Thoracic aorta (tissue), 2 donors: Measurements from ENCODE around the gene ITGA6. TPM values are rescaled to one million over a fixed set of nuclear protein-coding genes. Genes with fewer than 3 reads are reported as not detected.

Source experiments
- ATAC-seq: fragments of 150-250 bp; one replicate; pipeline ENCODE4 v1.8.0; 2017; ENCODE audit warnings: low read depth; ENCODE audit not compliant: insufficient number of reproducible peaks, low FRiP score
- DNase-seq: peaks from one replicate; pipeline ENCODE4 v3.0.0-alpha.2; 2020; ENCODE audit warnings: low spot score
- H3K27ac ChIP-seq, 2 donors: fragments of 200-600 bp; sonication (generic); 1 replicate in 1 of 2; 2 replicates in 1 of 2; pipeline ENCODE4 v1.5.1; 2016; ENCODE audit warnings: mild to moderate bottlenecking in 2 of 2, moderate library complexity in 2 of 2
- H3K27me3 ChIP-seq: fragments of 200-600 bp; sonication (generic); replicated peaks from 2 replicates; pipeline ENCODE4 v1.6.0; 2016; ENCODE audit warnings: mild to moderate bottlenecking; ENCODE audit not compliant: insufficient read depth
- H3K36me3 ChIP-seq: fragments of 200-600 bp; sonication (generic); one replicate; pipeline ENCODE4 v1.5.1; 2016
- H3K4me1 ChIP-seq, 2 donors: fragments of 200-600 bp; sonication (generic); 1 replicate in 1 of 2; 2 replicates in 1 of 2; pipeline versions ENCODE4 v1.5.1 to v1.6.0; 2016; ENCODE audit warnings: low read depth in 2 of 2, mild to moderate bottlenecking in 1 of 2; ENCODE audit not compliant: control insufficient read depth in 1 of 2
- H3K4me3 ChIP-seq: fragments of 200-600 bp; sonication (generic); 2 replicates; pipeline ENCODE4 v1.5.1; 2016; ENCODE audit warnings: mild to moderate bottlenecking
- H3K9me3 ChIP-seq: fragments of 200-600 bp; sonication (generic); 2 replicates; pipeline ENCODE4 v1.5.1; 2016
- total RNA-seq, 2 donors: library from RNA; depleted of rRNA; stranded (reverse); fragments of >200 nt; gene quantifications; one replicate each; pipeline versions ENCODE4 v1.1.0 to v1.2.3, GENCODE V29; 2016
- TF ChIP-seq, protein P1 (sequence below): fragments of 200-600 bp; sonication (generic); IDR thresholded peaks from one replicate; pipeline ENCODE4 v1.5.1; 2019; ENCODE audit warnings: antibody characterized with exemption

ITGA6 gene
- total RNA-seq, 2 donors from 2014 or later: 20.2 to 27.3 TPM

DNA sequence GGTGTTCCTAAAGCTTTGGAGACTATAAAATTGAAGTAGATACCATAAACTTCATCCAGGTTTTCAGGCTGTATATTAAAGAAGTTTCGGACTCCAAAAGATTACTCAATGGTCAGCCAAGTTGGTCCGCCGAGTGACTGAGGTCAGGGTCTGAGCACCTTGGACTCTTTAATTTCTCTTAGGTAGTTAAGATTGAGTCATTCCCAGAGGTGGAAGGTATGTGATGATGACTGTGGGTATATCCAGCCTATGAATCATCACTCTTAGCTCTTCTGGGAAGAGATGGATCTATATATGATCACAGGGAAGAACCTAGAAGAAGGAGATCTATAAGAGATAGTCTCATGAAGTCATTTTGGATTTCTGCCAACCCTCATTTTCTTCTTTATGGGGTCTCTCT lies 3.3 kb downstream of the ITGA6 start:
- no peaks in the 10 kb centered on the region for H3K9me3 ChIP-seq
- no peak overlapping the region for H3K4me3 ChIP-seq
- peaks cover 5 to 24% of the 10 kb centered on the region in 2 donors for H3K4me1 ChIP-seq
- no peaks in the 10 kb centered on the region for H3K27me3 ChIP-seq
- ATAC-seq (no peak), DNase-seq (no peak)
- H3K27ac ChIP-seq: no peak overlapping the region
- no peaks in the 10 kb centered on the region for H3K36me3 ChIP-seq
- TF ChIP-seq, protein P1, sequence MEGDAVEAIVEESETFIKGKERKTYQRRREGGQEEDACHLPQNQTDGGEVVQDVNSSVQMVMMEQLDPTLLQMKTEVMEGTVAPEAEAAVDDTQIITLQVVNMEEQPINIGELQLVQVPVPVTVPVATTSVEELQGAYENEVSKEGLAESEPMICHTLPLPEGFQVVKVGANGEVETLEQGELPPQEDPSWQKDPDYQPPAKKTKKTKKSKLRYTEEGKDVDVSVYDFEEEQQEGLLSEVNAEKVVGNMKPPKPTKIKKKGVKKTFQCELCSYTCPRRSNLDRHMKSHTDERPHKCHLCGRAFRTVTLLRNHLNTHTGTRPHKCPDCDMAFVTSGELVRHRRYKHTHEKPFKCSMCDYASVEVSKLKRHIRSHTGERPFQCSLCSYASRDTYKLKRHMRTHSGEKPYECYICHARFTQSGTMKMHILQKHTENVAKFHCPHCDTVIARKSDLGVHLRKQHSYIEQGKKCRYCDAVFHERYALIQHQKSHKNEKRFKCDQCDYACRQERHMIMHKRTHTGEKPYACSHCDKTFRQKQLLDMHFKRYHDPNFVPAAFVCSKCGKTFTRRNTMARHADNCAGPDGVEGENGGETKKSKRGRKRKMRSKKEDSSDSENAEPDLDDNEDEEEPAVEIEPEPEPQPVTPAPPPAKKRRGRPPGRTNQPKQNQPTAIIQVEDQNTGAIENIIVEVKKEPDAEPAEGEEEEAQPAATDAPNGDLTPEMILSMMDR: no peak

DNA sequence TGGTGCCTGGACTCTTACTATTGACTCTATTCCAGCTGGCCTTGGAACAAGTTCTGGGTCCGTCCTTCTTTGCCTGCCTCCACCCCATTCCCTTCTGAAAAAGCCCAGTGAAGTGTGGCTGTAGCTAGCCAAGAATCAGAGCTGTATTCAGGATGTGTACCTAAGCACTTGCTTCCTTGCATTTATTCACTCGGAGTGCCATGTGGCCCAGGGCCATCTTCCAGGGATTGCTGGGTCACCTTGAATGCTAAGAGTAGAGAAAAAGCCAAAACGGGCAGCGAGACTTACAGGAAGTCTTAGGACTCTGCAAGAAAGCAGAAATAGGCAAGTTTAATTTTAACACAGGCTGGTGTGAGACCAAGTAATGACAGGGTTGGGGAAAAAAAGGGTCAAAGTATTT lies 4.1 kb downstream of the ITGA6 start:
- H3K4me3 ChIP-seq: no peak overlapping the region
- no peaks in the 10 kb centered on the region for H3K9me3 ChIP-seq
- TF ChIP-seq, protein P1: no peak
- ATAC-seq (no peak), DNase-seq (no peak)
- peaks cover 5 to 24% of the 10 kb centered on the region in 2 donors for H3K4me1 ChIP-seq
- H3K27me3 ChIP-seq: no peaks in the 10 kb centered on the region
- no peaks in the 10 kb centered on the region for H3K36me3 ChIP-seq
- no peak overlapping the region for H3K27ac ChIP-seq

DNA sequence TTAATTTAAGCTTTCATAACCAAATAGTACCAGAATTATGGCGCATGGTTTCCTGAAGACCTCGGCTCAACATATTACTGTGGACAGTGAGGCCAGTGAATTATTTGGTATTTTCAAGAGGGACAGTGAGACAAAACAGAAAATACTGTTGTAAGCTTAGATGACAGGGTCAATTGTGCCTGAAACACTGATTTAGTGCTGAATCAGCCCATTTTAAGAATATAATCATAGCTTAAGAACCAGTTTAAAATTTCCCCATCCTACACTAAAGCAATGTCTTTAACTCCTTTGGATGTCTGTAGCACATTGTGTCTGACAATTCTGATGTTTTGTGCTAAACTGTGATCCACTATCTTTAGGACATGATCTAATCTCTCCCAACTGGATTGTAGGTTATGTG lies 4.6 kb downstream of the ITGA6 start:
- H3K9me3 ChIP-seq: no peaks in the 10 kb centered on the region
- H3K4me3 ChIP-seq: no peak overlapping the region
- DNase-seq: no peak
- H3K27ac ChIP-seq: no peak overlapping the region
- ATAC-seq: no peak
- TF ChIP-seq, protein P1: no peak
- no peaks in the 10 kb centered on the region for H3K36me3 ChIP-seq
- H3K27me3 ChIP-seq: no peaks in the 10 kb centered on the region
- peaks cover 5 to 22% of the 10 kb centered on the region in 2 donors for H3K4me1 ChIP-seq

DNA sequence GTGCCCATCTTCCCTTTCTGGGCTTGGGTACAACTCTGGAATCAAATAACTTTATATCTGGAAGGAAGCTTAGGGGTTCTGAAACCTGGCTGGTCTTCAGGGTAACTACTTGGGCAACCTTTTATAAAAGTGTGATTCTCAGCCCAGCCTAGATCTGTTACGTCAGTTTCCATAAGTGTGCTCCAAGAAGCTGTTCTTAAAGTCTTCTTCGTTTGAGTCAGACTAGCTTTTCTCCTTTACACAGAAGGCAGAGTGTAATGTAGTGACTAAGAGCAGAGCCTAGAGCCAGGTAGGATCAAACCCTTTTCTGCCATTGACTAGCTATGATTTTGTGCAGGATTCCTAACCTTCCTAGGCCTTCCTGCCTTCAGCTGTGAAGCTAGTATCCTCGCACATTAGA lies 5.8 kb downstream of the ITGA6 start:
- DNase-seq (no peak), ATAC-seq (no peak)
- TF ChIP-seq, protein P1: no peak
- Histone ChIP-seq H3K9me3 (no peaks in the 10 kb centered on the region), H3K27me3 (no peaks in the 10 kb centered on the region), H3K4me3 (no peak overlapping the region), H3K4me1 (peaks cover 5 to 18% of the 10 kb centered on the region in 2 donors), H3K36me3 (no peaks in the 10 kb centered on the region), H3K27ac (no peak overlapping the region)

DNA sequence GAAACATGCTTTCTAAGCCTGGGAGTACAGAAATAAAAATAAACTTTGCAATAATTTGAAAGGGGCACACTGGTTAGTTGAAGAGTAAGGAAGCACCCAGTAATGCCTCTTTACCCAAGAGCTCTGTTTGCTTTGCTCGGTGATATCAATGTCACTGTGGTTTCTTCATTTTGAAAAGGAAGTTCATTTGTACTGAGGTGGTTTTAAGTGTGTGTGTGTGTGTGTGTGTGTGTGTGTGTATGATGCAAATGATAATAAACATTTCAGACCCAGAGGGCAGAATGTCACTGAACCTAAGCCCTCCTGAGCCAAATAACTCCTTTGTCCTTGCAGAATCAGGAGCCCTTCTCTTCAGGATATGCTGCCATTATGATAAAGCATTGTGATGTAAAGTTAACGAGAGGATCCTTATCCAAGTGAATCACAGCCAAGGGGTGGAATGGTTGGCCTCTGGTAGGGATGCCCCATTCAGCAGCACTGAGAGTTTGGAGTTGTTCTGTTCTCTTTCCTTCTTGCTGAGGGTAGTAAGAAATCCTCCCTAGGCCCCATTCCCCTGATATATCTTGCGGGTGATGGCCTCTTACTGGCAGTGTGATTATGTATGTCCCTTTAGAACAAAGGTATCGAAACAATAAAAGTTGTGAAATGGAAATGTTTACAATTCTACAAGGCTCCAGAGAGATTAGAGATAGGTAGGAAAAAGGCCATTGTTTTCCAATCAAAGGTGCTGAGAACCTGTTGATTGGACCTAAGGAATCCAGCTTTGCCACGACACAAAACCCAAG lies 7.6 kb downstream of the ITGA6 start:
- TF ChIP-seq, protein P1: no peak
- peaks cover 5 to 9% of the 10 kb centered on the region in 2 donors for H3K4me1 ChIP-seq
- no peak for ATAC-seq
- no peak overlapping the region for H3K4me3 ChIP-seq
- H3K27ac ChIP-seq: no peak overlapping the region
- no peaks in the 10 kb centered on the region for H3K36me3 ChIP-seq
- no peak for DNase-seq
- no peaks in the 10 kb centered on the region for H3K27me3 ChIP-seq
- no peaks in the 10 kb centered on the region for H3K9me3 ChIP-seq
